WERI-Rb-1 (cell line): Measurements from ENCODE around the gene CIAPIN1.

ENCODE experiments used
- DNase-seq: peaks from one replicate; pipeline ENCODE4 v3.0.0-alpha.2; 2020
- H3K27ac ChIP-seq: fragments of 250-450 bp; sonication (Bioruptor Pico); 2 replicates; pipeline ENCODE4 v1.5.1; 2020; ENCODE audit warnings: mild to moderate bottlenecking, moderate library complexity
- H3K27me3 ChIP-seq: fragments of 250-450 bp; sonication (Bioruptor Pico); 2 replicates; pipeline ENCODE4 v1.5.1; 2021; ENCODE audit warnings: mild to moderate bottlenecking, low read depth, moderate library complexity; ENCODE audit not compliant: insufficient read depth, severe bottlenecking
- H3K36me3 ChIP-seq: fragments of 250-450 bp; sonication (Bioruptor Pico); 2 replicates; pipeline ENCODE4 v1.5.1; 2020; ENCODE audit warnings: mild to moderate bottlenecking, moderate library complexity
- H3K4me3 ChIP-seq: 2 replicates; pipeline ENCODE4 v1.5.1; 2011; ENCODE audit warnings: low read depth, mild to moderate bottlenecking, control low read depth, low read length
- H3K9me3 ChIP-seq: fragments of 250-450 bp; sonication (Bioruptor Pico); 2 replicates; pipeline ENCODE4 v1.5.1; 2021; ENCODE audit warnings: mild to moderate bottlenecking, moderate library complexity; ENCODE audit not compliant: severe bottlenecking
- TF ChIP-seq, protein P1 (sequence below): IDR thresholded peaks from 2 replicates; pipeline ENCODE4 v1.5.1; 2011; ENCODE audit warnings: low read depth, mild to moderate bottlenecking, control low read depth, inconsistent platforms, low read length

Gene CIAPIN1

DNA sequence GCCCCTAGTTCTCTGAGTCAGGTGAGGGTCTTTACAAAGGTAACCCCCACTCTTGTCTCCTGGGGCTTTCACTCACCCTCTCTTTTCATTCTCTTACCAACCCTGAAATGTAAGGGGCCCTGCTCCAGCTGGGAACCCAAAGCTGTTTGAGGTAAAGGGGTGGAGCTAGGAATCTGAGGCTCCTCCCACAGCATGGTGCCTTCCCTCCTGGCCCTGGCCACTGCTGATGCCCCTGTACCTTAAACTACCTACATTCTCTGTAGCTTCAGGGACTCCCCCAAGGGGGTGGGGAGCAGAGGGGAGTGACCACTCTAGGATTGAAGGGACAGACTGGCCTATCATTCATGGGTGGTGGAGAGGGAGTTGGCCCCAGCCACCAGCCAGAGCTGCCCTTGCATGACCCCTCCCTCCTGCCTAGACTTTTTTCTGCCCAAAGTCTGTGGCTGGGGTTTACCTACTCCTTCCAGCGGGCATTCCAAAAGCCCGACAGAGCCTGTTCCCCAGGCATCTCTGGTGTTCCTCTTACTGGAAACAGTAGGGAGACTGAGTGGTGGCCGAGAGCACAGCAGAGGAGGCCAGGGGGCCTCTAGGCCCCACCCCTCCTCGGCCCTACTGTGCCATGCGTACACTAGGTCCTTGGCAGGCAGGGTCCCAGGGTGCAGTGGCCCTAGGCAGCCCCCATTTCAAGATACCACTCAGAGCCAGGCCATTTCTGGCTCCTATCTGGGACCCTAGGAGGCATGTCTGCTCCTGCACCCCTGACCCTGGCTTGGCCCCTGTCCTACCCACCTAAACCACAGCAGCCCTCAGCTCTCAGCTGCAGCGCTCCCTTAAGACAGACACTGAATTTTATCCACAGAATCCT lies 29.6 kb upstream of the CIAPIN1 start:
- Histone ChIP-seq H3K9me3 (no peaks in the 10 kb centered on the region), H3K27me3 (no peaks in the 10 kb centered on the region), H3K4me3 (no peak overlapping the region), H3K27ac (no peak overlapping the region), H3K36me3 (peaks cover 27% of the 10 kb centered on the region)
- DNase-seq = no peak
- TF ChIP-seq, protein P1, sequence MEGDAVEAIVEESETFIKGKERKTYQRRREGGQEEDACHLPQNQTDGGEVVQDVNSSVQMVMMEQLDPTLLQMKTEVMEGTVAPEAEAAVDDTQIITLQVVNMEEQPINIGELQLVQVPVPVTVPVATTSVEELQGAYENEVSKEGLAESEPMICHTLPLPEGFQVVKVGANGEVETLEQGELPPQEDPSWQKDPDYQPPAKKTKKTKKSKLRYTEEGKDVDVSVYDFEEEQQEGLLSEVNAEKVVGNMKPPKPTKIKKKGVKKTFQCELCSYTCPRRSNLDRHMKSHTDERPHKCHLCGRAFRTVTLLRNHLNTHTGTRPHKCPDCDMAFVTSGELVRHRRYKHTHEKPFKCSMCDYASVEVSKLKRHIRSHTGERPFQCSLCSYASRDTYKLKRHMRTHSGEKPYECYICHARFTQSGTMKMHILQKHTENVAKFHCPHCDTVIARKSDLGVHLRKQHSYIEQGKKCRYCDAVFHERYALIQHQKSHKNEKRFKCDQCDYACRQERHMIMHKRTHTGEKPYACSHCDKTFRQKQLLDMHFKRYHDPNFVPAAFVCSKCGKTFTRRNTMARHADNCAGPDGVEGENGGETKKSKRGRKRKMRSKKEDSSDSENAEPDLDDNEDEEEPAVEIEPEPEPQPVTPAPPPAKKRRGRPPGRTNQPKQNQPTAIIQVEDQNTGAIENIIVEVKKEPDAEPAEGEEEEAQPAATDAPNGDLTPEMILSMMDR = no peak

DNA sequence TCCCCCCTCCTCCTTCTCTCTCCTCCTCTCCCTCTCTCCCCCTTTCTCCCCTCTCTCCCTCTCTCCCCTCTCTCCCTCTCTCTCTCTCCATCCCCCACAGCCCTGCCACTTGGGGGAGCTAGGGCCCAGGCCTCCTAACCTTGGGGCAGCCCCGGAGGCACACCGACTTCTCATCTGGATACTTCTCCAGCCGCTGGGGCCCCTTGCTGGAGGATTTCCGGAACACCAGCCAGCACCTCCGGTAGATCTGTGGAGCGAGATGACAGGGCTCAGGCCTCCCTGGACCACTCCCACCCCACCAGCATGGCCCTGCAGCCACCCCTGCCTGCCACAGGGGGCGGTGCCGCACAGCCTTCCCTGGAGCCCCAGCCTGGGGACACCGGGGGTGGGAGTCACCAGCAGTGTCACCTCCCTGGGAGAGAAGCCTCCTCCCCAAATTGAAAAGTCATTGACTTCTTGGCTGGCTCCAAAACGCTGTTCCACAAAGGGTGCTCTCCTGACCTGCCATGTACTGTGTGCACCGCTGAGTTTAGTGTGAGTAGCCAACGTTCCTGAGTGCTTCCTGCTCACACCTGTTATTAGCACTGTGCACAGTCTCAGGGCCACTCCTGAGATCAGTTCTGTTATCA lies 28.6 kb upstream of the CIAPIN1 start:
- no peak overlapping the region for H3K27ac ChIP-seq
- H3K9me3 ChIP-seq = no peaks in the 10 kb centered on the region
- TF ChIP-seq, protein P1 = peak; percentile 82
- H3K36me3 ChIP-seq = peaks cover 34% of the 10 kb centered on the region
- H3K27me3 ChIP-seq = no peaks in the 10 kb centered on the region
- H3K4me3 ChIP-seq = no peak overlapping the region
- DNase-seq = peak; percentile 72

DNA sequence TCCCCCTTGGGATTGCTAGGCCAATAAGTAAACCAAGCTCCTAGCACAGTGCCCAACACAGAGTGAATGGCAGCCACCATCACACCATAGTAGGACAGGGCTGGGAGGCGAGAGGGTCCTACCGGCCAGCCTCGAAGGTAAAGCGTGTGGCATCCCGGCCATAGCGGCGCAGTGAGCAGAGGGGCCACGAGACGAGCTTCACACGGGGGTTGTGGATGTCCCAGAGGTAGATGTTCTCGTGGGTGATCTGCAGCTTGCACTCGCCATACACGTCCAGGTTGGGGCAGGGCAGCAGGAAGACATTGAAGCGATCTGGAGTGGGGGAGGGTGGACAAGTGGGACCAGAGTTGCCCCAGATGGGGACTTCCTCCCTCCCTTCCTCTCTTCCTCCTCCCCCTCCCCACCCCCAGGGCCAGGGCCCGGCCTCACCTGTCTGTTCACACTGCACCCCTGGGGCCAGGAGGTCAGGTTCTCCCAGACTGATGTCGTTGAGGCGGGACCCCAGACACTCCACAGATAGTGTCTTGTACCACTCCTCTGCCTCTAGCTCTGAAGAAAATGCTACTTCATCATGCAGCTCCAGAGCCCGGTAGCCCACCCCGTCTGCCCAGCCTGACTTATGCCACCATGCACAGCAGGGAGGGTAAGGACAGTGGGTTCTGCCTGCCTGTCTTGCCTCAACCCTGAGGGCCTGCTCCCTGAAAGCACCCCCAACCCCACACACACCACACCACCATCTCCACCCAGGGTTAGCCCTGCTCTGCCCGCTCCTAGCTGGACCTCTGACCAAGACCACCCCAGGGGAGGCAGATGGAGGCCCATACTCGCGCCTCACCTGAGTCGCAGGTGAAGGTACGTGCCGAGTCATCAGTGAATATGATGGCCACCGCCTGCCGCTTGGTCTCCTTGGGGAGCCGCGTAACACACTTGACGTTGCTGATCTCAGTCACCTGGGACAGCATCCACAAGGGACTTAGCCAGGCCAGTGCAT lies 27.8 kb upstream of the CIAPIN1 start:
- Histone ChIP-seq H3K9me3 (no peaks in the 10 kb centered on the region), H3K27ac (no peak overlapping the region), H3K27me3 (no peaks in the 10 kb centered on the region), H3K36me3 (peaks cover 43% of the 10 kb centered on the region), H3K4me3 (no peak overlapping the region)
- no peak for DNase-seq
- TF ChIP-seq, protein P1 = no peak

DNA sequence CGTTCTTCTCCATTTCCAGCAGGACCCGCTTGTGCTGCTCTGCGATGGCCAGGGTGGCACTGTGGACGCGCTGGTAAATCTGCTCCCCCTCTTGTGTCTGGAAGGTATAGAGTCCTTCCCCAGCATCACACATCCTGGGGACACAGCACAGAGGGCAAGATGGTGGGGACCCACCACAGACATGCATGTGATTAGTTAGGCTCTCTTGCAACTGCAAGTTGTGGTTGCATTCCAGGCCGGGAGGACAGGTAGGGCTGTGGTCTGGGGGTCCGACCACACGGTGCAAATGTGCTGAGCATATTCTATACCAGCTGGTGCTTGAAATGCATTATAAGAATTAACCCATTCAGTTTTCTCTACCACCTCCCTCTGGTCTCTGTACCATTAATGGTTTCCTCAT lies 26.7 kb upstream of the CIAPIN1 start:
- Histone ChIP-seq H3K27ac (no peak overlapping the region), H3K36me3 (peaks cover 53% of the 10 kb centered on the region), H3K4me3 (no peak overlapping the region), H3K27me3 (no peaks in the 10 kb centered on the region), H3K9me3 (no peaks in the 10 kb centered on the region)
- DNase-seq = no peak
- TF ChIP-seq, protein P1 = no peak

DNA sequence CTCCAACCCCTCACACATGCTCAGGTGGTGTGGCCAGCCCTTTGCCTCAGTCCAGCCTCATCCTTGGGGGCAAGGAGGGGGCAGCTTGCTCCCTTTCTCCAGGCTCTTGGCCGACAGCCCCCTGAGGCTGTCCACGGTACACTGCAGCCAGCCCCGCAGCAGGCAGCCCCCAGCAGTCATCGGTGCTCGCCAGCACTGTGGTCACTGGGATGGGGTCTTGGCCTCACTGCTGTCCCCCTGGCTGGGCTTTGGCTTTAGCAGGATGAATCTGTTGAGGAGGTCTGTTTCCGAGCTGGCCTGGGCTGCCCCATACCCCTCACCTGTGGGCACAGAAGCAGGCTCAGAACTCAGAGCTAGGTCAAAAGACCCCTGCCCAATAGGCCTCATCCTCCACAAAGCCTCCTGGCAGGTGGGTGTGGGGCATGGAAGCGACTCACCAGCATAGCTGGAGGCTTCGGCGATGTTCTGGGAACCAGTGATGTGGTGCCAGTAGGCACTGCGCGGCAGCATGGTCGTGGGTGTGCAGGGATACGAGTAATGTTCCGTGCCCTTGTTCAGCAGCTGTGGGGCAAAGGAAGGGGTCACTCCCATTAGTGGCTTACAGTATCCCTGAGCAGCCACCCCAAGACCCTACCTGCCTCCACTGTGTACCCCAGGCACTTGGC lies 26.1 kb upstream of the CIAPIN1 start:
- peaks cover 58% of the 10 kb centered on the region for H3K36me3 ChIP-seq
- no peaks in the 10 kb centered on the region for H3K27me3 ChIP-seq
- no peaks in the 10 kb centered on the region for H3K9me3 ChIP-seq
- no peak overlapping the region for H3K27ac ChIP-seq
- TF ChIP-seq, protein P1 = no peak
- DNase-seq = no peak
- no peak overlapping the region for H3K4me3 ChIP-seq
